Measurements from ENCODE around the gene NUDC. TPM values are rescaled to one million over a fixed set of nuclear protein-coding genes. Genes with fewer than 3 reads are reported as not detected.

Gene NUDC
- total and polyA plus RNA-seq, 10 of the 15 experiments (the other 5 are each of a cell fraction or from before 2014, with no cell fraction given) = 5.5 to 227 (median 67.4) TPM

- BruUV-seq (replicated peaks) = no TSS peak
- ATAC-seq = no peak
- CTCF ChIA-PET = interaction anchor here (1.0 to 1.6 kb wide), 3 partner anchors 18 to 310 kb away, joined by 3 to 5 read pairs (median 4); no protein-coding TSS in a partner anchor
- TF ChIP-seq BCLAF1 (IDR thresholded peaks at IDR 0.05) (no peak), IRF5 (IDR thresholded peaks at IDR 0.05; ENCODE audit: borderline replicate concordance) (no peak), CTCF (IDR thresholded peaks at IDR 0.05 in 2 of 3, conservative IDR thresholded peaks at IDR 0.05 in 1 of 3; ENCODE audit: control insufficient read depth in 2 of 3, extremely low read depth in 1 of 3, insufficient read depth in 1 of 3, low read depth in 3 of 3, low read length in 3 of 3) (no peak), RELB (IDR thresholded peaks at IDR 0.05; ENCODE audit: low read depth) (no peak), NFXL1 (IDR thresholded peaks at IDR 0.05; ENCODE audit: borderline replicate concordance) (no peak), MYC (IDR thresholded peaks at IDR 0.05; ENCODE audit: insufficient read depth, insufficient read length, insufficient replicate concordance, low read length, severe bottlenecking) (no peak), TCF7 (IDR thresholded peaks at IDR 0.05; ENCODE audit: borderline replicate concordance) (no peak), CHD4 (IDR thresholded peaks at IDR 0.05) (no peak), ETV6 (conservative IDR thresholded peaks at IDR 0.05 in 1 of 2, IDR thresholded peaks at IDR 0.05 in 1 of 2; ENCODE audit: borderline replicate concordance in 1 of 2, low read depth in 1 of 2) (no peak), NR2F1 (conservative IDR thresholded peaks at IDR 0.05) (no peak)
- TF ChIP-seq, protein P1, sequence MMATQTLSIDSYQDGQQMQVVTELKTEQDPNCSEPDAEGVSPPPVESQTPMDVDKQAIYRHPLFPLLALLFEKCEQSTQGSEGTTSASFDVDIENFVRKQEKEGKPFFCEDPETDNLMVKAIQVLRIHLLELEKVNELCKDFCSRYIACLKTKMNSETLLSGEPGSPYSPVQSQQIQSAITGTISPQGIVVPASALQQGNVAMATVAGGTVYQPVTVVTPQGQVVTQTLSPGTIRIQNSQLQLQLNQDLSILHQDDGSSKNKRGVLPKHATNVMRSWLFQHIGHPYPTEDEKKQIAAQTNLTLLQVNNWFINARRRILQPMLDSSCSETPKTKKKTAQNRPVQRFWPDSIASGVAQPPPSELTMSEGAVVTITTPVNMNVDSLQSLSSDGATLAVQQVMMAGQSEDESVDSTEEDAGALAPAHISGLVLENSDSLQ (IDR thresholded peaks at IDR 0.05) = no peak
- TF ChIP-seq, protein P2, sequence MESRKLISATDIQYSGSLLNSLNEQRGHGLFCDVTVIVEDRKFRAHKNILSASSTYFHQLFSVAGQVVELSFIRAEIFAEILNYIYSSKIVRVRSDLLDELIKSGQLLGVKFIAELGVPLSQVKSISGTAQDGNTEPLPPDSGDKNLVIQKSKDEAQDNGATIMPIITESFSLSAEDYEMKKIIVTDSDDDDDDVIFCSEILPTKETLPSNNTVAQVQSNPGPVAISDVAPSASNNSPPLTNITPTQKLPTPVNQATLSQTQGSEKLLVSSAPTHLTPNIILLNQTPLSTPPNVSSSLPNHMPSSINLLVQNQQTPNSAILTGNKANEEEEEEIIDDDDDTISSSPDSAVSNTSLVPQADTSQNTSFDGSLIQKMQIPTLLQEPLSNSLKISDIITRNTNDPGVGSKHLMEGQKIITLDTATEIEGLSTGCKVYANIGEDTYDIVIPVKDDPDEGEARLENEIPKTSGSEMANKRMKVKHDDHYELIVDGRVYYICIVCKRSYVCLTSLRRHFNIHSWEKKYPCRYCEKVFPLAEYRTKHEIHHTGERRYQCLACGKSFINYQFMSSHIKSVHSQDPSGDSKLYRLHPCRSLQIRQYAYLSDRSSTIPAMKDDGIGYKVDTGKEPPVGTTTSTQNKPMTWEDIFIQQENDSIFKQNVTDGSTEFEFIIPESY (IDR thresholded peaks at IDR 0.05) = no peak
Measured at GRCh38 chr1:26986658-26987057, 65.1 kb downstream of the NUDC start.

More at GRCh38 chr1:26986658-26987057, 65.1 kb downstream of the NUDC start:
- in situ Hi-C loops (cut with MboI) = no loop called here
- RAD21 ChIA-PET (ENCODE audit: unreplicated experiment) = interaction anchor here (1.1 kb wide), 1 partner anchor 10 kb away, joined by 5 read pairs; no protein-coding TSS in a partner anchor
- Histone ChIP-seq H3K4me2 (ENCODE audit: control insufficient read depth, insufficient read depth) (no peak overlapping the region), H3K79me2 (ENCODE audit: control insufficient read depth, insufficient read depth, low read length) (no peaks in the 10 kb centered on the region), H2AFZ (ENCODE audit: control insufficient read depth, low read depth, low read length) (no peak overlapping the region), H3K4me3 (no peak overlapping the region), H3K27ac (ENCODE audit: control insufficient read depth, insufficient read depth) (no peak overlapping the region), H3K9me3 (replicated peaks; ENCODE audit: control insufficient read depth, insufficient read depth, low read length) (no peaks in the 10 kb centered on the region), H3K27me3 (replicated peaks in 1 of 2; ENCODE audit: control insufficient read depth in 2 of 2, insufficient read depth in 2 of 2, low read length in 1 of 2) (peaks cover 0 to 2% of the 10 kb centered on the region in 2 experiments; a peak in 1 of 4 replicates), H3K36me3 (ENCODE audit: control insufficient read depth in 2 of 2, insufficient read depth in 2 of 2, low read length in 1 of 2) (no peaks in the 10 kb centered on the region), H3K4me1 (ENCODE audit: control insufficient read depth, insufficient read depth, low read length) (no peaks in the 10 kb centered on the region), H4K20me1 (ENCODE audit: control insufficient read depth, insufficient read depth) (no peaks in the 10 kb centered on the region), H3K9ac (ENCODE audit: control insufficient read depth, insufficient read depth, low read length) (no peak overlapping the region)
- DNase-seq (ENCODE audit: low read depth, low spot score) = no peak
- intact Hi-C loops (cut with micrococcal nuclease; ENCODE audit: unreplicated experiment) = no loop called here
- SMC1A ChIA-PET (ENCODE audit: uncharacterized antibody, unreplicated experiment) = interaction anchor here (1.5 to 2.1 kb wide), 2 partner anchors 10 to 57 kb away, joined by 3 to 6 read pairs; no protein-coding TSS in a partner anchor
- no peak for FAIRE-seq
- 0% methylated on average over 2 of the region's 2 CpGs for WGBS (ENCODE audit: insufficient coverage, insufficient replicate concordance, low lambda C conversion rate, missing lambda C conversion rate)
- POLR2A ChIA-PET = no interaction called here

All from GM12878 (cell line).